Activated effector memory CD4-positive, alpha-beta T cell treated with anti-CD3 and anti-CD28 coated beads, Interleukin-2, amount 50 U/mL, for 16 hours (primary cell): ENCODE data around the gene PYGL.
A peak's percentile ranks its signal among the peaks of the same experiment; 100 is the strongest.

Experiments used
- DNase-seq: peaks from one replicate; pipeline ENCODE4 v3.0.0-alpha.2; 2020

Gene PYGL

GRCh38 chr14:50865391-50866076 lies 78.7 kb downstream of the PYGL start:
- no peak for DNase-seq

GRCh38 chr14:50864946-50865345 lies 79.3 kb downstream of the PYGL start:
- DNase-seq, result no peak

GRCh38 chr14:50864237-50864636 lies 80.0 kb downstream of the PYGL start:
- no peak for DNase-seq

- DNase-seq, result no peak
These were observed 82.2 kb downstream of the PYGL start for GRCh38 chr14:50862036-50862570.

- DNase-seq, result peak; percentile 94
These were observed 83.7 kb downstream of the PYGL start for GRCh38 chr14:50860478-50861086.

- DNase-seq, result no peak
These were observed 85.0 kb downstream of the PYGL start for GRCh38 chr14:50859296-50859624.

- DNase-seq, result no peak
These were observed 87.6 kb downstream of the PYGL start for GRCh38 chr14:50856660-50857059.

GRCh38 chr14:50855558-50855957 lies 88.7 kb downstream of the PYGL start:
- no peak for DNase-seq
